DMS153 (cell line): Measurements from ENCODE around the gene CREG2.

Experiments used
- DNase-seq: peaks from one replicate; lab custom pipeline; 2025; lab: John Stamatoyannopoulos, UW

CREG2 gene

DNA sequence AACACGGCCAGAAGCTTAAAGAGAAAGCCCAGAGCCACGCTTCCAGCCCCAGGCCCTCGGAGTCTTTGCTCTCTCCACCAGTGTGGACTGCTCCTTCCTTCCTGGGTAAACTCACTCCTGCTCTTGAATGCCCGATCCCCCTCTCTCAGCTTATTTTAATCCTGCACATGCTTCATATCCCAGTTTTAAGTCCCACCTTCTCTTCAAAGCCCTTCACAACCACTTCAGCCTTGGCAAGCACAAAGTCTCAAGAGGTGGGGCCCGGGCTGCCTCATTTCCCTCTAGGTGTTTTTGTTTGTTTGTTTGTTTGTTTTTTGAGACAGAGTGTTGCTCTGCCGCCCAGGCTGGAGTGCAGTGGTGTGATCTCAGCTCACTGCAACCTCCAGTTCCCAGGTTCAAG is 21.6 kb upstream of the CREG2 start:
- no peak for DNase-seq

DNA sequence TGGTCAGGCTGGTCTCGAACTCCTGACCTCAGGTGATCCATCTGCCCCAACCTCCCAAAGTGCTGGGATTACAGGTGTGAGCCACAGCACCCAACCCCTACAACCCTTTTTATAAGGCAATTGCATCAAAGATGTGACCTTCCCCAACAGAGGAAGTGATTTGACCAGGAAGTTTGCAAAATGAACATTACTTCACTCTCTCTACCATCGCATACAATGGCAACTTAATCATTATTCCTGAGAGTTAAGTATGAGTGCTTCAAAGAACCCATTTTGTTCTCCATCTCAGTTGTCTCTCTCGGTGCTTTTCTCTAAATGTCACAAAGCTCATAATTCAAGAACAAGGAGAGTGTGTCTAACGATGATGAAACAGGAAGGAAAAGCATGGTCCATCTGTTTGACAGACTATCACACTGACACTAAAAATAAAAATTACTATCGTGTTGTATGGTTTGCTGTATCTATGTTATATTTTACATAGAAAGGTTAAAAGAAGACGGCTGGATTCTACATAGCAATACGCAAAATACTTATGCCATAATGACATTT is 18.1 kb upstream of the CREG2 start:
- no peak for DNase-seq

DNA sequence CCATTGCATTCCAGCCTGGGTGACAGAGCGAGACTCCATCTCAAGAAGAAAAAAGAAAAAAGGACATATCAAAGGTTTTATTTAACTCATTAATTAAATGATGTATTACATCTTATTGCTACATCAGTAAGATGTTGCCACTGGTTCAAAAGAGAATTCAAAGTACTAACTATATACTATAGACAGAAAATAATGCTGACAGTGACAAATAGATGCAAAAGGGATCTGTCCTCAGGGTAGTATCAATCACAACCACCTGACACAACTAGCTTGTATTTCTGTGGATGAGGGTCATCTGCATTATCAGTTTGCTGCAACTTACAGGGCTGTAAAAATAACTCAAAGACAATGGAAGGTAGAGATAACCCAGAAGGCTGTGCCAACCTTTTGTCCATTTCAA is 16.4 kb upstream of the CREG2 start:
- no peak for DNase-seq

DNA sequence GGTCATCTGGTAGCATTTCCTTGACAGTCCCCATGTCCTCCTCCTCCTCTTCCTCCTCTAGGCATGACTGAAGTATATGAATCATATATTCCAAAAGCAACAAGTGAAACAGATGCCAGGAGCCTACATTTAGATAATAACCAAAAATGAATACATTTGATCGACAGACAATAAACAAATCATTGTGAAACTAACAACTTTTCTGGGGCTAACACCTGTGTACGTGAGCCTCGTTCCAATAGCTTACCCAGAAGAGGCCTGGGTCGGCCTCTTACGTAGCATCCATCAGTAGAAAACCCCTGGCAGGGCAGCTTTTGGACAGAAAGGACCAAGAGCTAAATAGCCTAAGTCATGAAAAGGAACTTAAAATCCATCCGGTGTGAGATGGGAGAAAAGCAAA is 15.3 kb upstream of the CREG2 start:
- no peak for DNase-seq

DNA sequence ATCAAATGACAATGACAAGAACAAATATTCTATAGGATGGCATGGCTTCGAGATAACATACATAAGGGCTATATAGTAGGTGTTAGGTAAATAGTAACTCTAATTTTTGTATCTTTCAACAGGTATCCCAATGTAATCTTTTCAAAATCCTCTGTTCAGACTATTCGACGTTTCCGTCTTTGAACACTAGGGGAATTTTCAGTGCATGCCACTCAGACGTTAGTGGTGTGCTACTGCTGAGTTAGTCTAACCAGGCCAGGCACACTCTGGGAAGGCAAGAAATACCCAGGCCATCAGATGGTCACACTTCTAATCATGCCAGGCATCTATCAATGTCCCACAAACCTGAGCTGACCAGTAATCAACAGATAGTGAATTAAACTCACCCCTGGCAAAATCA is 14.6 kb upstream of the CREG2 start:
- DNase-seq: no peak

DNA sequence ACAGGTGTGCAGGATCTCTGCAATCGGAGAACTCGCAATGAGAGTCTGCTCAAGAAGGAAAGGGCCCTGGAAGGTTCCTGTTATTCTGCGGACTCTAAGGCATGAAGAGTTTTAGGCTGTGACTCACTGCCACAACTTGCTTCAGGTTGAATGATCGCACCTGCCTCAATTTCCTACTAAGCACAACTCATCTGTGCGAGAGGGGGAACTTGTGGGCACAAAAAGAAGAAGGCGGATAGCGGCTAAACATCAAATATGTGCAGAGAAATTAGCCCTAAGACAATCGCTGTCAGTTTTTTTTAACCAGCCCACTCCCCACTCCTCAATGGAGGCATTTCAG is 14.0 kb upstream of the CREG2 start:
- DNase-seq: no peak

DNA sequence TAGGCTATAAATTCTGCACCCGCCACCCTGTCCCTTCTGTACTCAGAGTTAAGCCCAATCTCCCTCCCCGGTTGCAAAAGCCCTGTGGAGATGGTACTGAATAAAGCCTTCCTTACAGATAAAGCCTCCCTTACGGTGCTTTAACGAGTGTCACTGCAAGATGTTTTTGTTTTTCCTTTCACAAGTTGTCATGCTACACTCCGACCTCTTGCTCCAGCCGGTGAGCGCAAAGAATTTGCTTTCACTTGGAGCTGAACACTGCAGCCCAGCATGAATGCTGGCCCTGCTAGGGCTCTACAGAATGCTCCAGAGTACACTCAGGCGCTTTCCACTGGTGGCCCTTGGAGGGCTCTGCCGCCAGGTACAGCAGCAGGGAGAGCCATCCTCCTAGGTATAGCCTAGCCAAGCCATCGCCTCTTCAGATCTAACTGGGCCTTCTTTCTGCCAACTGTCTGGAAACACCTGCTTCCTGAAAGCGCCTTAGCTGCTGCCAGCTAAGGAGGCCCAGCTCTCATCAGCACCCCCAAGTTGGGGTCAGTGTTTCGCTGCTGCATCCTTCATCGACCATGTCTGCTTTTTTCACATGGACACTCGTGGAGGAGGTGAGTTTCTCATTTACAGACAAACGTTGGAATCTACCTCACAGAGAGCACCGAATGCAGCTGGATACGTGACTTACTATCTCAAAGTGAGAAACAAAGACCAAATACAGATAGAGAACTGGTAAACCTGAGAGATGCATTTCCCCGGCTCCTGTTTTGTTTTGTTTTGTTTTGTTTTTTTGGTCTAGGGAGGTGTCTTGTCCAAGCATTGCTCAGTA is 13.4 kb upstream of the CREG2 start:
- no peak for DNase-seq

- DNase-seq: no peak
Observed at GRCh38 chr2:101400048-101400447, 12.7 kb upstream of the CREG2 start.

GRCh38 chr2:101399021-101399799 is 11.9 kb upstream of the CREG2 start:
- DNase-seq: no peak

GRCh38 chr2:101398116-101398821 is 11.0 kb upstream of the CREG2 start:
- DNase-seq: no peak

DNA sequence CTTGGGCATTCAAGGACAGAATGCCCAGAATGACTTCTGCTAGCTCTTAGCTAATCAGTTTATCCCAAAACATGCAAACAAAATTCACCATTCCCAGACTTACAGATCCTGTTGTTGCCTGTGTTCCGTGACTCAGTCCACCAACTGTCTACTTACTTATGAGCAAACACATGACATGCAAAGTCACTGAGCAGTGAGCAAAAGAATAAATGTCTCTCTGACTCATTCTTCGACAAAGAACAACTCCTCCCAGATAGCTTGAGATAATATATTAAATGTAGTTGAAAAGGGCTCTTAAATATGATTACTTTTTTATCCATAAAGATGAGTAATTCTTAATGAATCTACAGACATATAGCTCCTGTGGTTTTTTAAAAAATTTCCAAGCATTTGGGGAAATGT is 9.0 kb upstream of the CREG2 start:
- no peak for DNase-seq

GRCh38 chr2:101395545-101396315 is 8.4 kb upstream of the CREG2 start:
- no peak for DNase-seq

DNA sequence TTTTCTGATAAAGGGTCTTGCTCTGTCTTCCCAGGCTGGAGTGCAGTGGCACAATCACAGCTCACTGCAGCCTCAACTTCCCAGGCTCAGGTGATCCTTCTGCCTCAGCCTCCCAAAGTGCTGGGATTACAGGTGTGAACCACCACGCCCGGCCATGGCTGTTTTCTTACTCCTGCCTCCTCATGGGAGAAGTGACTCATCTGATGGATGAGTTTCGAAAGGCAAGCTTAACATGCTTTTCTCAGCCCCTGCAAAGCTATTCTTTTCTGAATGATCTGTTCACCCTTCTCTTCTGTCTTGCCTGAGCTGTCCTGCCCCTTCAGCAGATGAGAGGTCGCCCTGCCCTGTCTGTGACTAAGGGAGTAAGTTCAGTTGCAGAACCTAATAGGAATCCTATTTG is 929 bp upstream of the CREG2 start:
- DNase-seq: no peak

DNA sequence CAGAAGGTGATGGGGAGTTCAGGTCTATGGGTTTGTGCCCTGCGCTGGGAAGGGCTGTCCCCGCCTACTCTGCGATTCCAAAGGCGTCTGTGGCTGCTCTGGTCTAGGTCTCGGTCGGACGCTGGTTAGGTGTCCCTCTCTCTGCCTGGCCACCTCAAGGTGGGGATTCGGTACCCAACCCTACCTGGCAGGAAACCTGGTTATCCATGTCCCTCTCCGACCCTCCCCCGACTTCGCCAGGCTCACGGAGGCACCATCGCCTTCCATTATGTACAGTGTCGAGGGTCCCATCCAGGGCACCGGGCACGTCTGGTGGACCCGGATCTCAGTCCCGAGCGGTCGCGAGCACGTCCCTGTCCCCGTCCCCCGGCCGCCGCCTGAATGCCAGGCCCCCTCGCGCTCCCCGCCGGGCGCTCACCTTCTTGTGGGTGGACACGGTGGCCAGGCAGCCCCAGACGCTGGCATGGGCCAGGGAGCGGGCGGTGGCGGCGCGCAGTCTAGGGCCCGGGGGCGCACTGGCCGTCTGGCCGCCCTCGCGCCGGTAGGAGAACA is 628 bp downstream of the CREG2 start:
- no peak for DNase-seq

DNA sequence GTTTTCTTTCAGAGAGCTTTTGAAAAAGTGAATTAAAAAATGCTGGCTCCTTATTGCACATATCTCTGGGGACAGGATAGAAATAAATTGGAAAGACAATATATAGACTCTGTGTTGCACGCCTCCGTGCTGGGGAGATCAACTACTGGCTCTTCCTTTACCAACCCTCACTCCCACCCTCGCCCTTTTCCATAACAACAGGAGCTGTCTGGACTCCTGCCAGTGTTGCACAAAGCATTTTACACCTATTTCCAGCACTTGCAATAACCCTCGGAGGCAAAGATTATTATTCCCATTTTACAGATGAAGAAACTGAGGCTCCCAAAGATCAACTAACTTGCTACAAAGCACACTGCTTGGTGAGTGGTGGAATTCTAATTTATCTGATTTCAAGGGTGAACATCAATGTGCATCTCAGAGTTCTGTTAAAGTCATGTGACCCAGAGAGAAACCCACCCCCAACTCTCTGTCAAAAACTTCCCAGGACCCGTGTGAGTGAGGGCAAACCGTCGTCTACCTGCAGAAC is 4.2 kb downstream of the CREG2 start:
- DNase-seq: no peak

GRCh38 chr2:101382442-101382841 is 4.9 kb downstream of the CREG2 start:
- no peak for DNase-seq

DNA sequence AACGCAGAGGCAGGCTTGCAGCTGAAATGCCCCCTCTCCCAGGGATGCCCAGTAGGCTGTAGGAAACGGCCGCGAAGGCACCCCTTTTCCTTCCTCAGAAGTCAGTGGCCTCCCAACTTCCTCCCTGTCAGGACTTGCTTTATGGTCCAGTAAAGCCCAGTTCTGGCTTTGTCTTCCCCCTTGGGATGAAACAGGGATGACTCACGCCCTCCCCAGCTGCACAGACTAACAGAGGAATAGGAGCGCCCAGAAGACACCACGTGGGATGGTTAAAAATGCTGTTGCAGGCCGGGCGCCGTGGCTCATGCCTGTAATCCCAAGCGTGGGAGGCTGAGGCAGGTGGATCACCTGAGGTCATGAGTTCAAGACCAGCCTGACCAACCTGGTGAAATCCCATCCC is 6.9 kb downstream of the CREG2 start:
- DNase-seq: no peak

- no peak for DNase-seq
Observed at GRCh38 chr2:101379091-101379490, 8.2 kb downstream of the CREG2 start.

DNA sequence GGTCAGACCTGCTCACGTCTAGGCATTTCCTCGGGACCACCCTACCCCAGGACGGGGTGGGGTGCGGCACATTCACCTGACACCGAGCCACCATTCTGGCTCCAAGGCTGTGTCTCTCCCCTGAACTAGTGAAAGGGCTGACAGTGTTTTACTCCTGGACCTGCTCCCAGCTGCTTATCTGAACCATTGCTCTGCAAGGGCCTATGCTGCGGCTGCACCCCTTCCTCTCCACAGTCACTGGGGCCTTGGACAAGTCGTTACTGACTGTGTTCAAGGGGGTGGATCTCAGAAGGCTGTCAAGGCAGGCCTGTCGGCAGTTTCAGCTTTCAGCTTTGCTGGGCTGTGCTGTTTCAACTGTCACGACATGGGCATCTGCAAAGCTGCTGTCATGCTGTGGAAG is 11.7 kb downstream of the CREG2 start:
- no peak for DNase-seq

GRCh38 chr2:101374821-101375561 is 12.3 kb downstream of the CREG2 start:
- DNase-seq: no peak

- no peak for DNase-seq
Observed at GRCh38 chr2:101372792-101373191, 14.5 kb downstream of the CREG2 start.
